NCI-H187 (cell line): ENCODE results near the gene ATIC.

ENCODE experiments used
- DNase-seq, 2 experiments: peaks; one replicate each; lab custom pipeline; 2025; lab: John Stamatoyannopoulos, UW

Gene ATIC

GRCh38 chr2:215361211-215361875, 49.5 kb downstream of the ATIC start:
- no peak for DNase-seq

- DNase-seq: no peak
Measured at GRCh38 chr2:215361876-215362561, 50.2 kb downstream of the ATIC start.

GRCh38 chr2:215362562-215362904, 50.7 kb downstream of the ATIC start:
- DNase-seq: no peak

GRCh38 chr2:215363039-215363438, 51.2 kb downstream of the ATIC start:
- DNase-seq: no peak

GRCh38 chr2:215363461-215364156, 51.8 kb downstream of the ATIC start:
- no peak for DNase-seq

- DNase-seq: no peak
Measured at GRCh38 chr2:215364157-215365155, 52.6 kb downstream of the ATIC start.

- DNase-seq: no peak
Measured at GRCh38 chr2:215365184-215365658, 53.4 kb downstream of the ATIC start.

- no peak for DNase-seq
Measured at GRCh38 chr2:215366440-215367032, 54.7 kb downstream of the ATIC start.

- DNase-seq: no peak
Measured at GRCh38 chr2:215367662-215368492, 56.0 kb downstream of the ATIC start.

GRCh38 chr2:215368493-215368809, 56.6 kb downstream of the ATIC start:
- no peak for DNase-seq

GRCh38 chr2:215369181-215369760, 57.4 kb downstream of the ATIC start:
- no peak for DNase-seq

- DNase-seq: no peak
Measured at GRCh38 chr2:215370112-215370965, 58.5 kb downstream of the ATIC start.

GRCh38 chr2:215371915-215372897, 60.3 kb downstream of the ATIC start:
- no peak for DNase-seq

GRCh38 chr2:215372968-215373649, 61.2 kb downstream of the ATIC start:
- no peak for DNase-seq

GRCh38 chr2:215374002-215374401, 62.1 kb downstream of the ATIC start:
- DNase-seq: no peak

GRCh38 chr2:215374642-215375466, 63.0 kb downstream of the ATIC start:
- DNase-seq: no peak

- no peak for DNase-seq
Measured at GRCh38 chr2:215375467-215375830, 63.6 kb downstream of the ATIC start.
